ENCODE measurements around the gene AGFG1. TPM values are rescaled to one million over a fixed set of nuclear protein-coding genes. Genes with fewer than 3 reads are reported as not detected.
"Not testable (repeated sequence)": the region's sequence is repeated elsewhere in the genome, so short reads cannot be mapped to it uniquely, and the experiment has no call there.

The AGFG1 gene
- total RNA-seq, 2 experiments from 2014 or later: 153 to 157 TPM

GRCh38 chr2:227597998-227598397, 126.0 kb downstream of the AGFG1 start:
- Mint-ChIP-seq H3K9me3 (no peaks in the 10 kb centered on the region), H3K4me3 (no peak overlapping the region)

GRCh38 chr2:227598835-227599503, 127.0 kb downstream of the AGFG1 start, which contains the start of gene SCYGR2:
Gene SCYGR2 (plus strand): TSS chr2:227598893. CDS start chr2:227598893, 0 bp downstream.
- peaks cover 16% of the 10 kb centered on the region for H3K27me3 Mint-ChIP-seq (ENCODE audit: low read depth)
- H3K4me1 Mint-ChIP-seq (ENCODE audit: low read depth); H3K36me3 Mint-ChIP-seq (ENCODE audit: low read depth); H3K9me3 Mint-ChIP-seq; intact Hi-C loops (cut with micrococcal nuclease); H3K4me3 Mint-ChIP-seq; H3K27ac Mint-ChIP-seq; DNase-seq; CTCF ChIA-PET: not testable (repeated sequence)

More at GRCh38 chr2:227597998-227598397, 126.0 kb downstream of the AGFG1 start:
- peaks cover under 1% of the 10 kb centered on the region for H3K4me1 Mint-ChIP-seq (ENCODE audit: low read depth)
- intact Hi-C loops (cut with micrococcal nuclease): no loop called here
- H3K27ac Mint-ChIP-seq: no peak overlapping the region
- DNase-seq: no peak
- H3K36me3 Mint-ChIP-seq (ENCODE audit: low read depth): no peaks in the 10 kb centered on the region
- CTCF ChIA-PET: no interaction called here
- peaks cover 19% of the 10 kb centered on the region for H3K27me3 Mint-ChIP-seq (ENCODE audit: low read depth)

- Mint-ChIP-seq H3K4me1 (ENCODE audit: low read depth) (no peaks in the 10 kb centered on the region), H3K36me3 (ENCODE audit: low read depth) (no peaks in the 10 kb centered on the region), H3K4me3 (no peak overlapping the region), H3K9me3 (no peaks in the 10 kb centered on the region), H3K27me3 (ENCODE audit: low read depth) (peaks cover 16% of the 10 kb centered on the region), H3K27ac (no peak overlapping the region)
- intact Hi-C loops (cut with micrococcal nuclease): no loop called here
- CTCF ChIA-PET: no interaction called here
- no peak for DNase-seq
These were observed 130.4 kb downstream of the AGFG1 start for GRCh38 chr2:227602358-227602757.

- no peaks in the 10 kb centered on the region for H3K36me3 Mint-ChIP-seq (ENCODE audit: low read depth)
- no peaks in the 10 kb centered on the region for H3K9me3 Mint-ChIP-seq
- peaks cover 14% of the 10 kb centered on the region for H3K4me1 Mint-ChIP-seq (ENCODE audit: low read depth)
- H3K27me3 Mint-ChIP-seq (ENCODE audit: low read depth): peaks cover 31% of the 10 kb centered on the region
- no peak overlapping the region for H3K27ac Mint-ChIP-seq
- intact Hi-C loops (cut with micrococcal nuclease): no loop called here
- H3K4me3 Mint-ChIP-seq: no peak overlapping the region
- CTCF ChIA-PET: no interaction called here
- DNase-seq: no peak
These were observed 134.5 kb downstream of the AGFG1 start for GRCh38 chr2:227606476-227606875.

- Mint-ChIP-seq H3K36me3 (ENCODE audit: low read depth) (no peaks in the 10 kb centered on the region), H3K9me3 (no peaks in the 10 kb centered on the region), H3K27ac (no peak overlapping the region), H3K4me3 (no peak overlapping the region), H3K27me3 (ENCODE audit: low read depth) (peaks cover 34% of the 10 kb centered on the region), H3K4me1 (ENCODE audit: low read depth) (peaks cover 14% of the 10 kb centered on the region)
- CTCF ChIA-PET: interaction anchor here (0.7 to 2.1 kb wide), 4 partner anchors 36 to 201 kb away, joined by 3 to 6 read pairs (median 4); no protein-coding TSS in a partner anchor
- intact Hi-C loops (cut with micrococcal nuclease): no loop called here
- DNase-seq: no peak
These were observed 136.0 kb downstream of the AGFG1 start for GRCh38 chr2:227607941-227608340.

GRCh38 chr2:227608561-227609338, 136.8 kb downstream of the AGFG1 start:
- Mint-ChIP-seq H3K36me3 (ENCODE audit: low read depth) (no peaks in the 10 kb centered on the region), H3K27ac (no peak overlapping the region), H3K9me3 (no peaks in the 10 kb centered on the region), H3K27me3 (ENCODE audit: low read depth) (peaks cover 31% of the 10 kb centered on the region), H3K4me3 (no peak overlapping the region), H3K4me1 (ENCODE audit: low read depth) (peaks cover 14% of the 10 kb centered on the region)
- CTCF ChIA-PET: interaction anchor here (0.6 to 2.1 kb wide), 7 partner anchors 36 to 205 kb away, joined by 3 to 6 read pairs (median 4); no protein-coding TSS in a partner anchor
- peak; percentile 10 for DNase-seq
- intact Hi-C loops (cut with micrococcal nuclease): no loop called here

- Mint-ChIP-seq H3K4me1 (ENCODE audit: low read depth) (peaks cover 14% of the 10 kb centered on the region), H3K27ac (no peak overlapping the region), H3K9me3 (no peaks in the 10 kb centered on the region), H3K27me3 (ENCODE audit: low read depth) (peaks cover 29% of the 10 kb centered on the region), H3K4me3 (no peak overlapping the region), H3K36me3 (ENCODE audit: low read depth) (no peaks in the 10 kb centered on the region)
- no peak for DNase-seq
- CTCF ChIA-PET: interaction anchor here (0.5 to 0.6 kb wide), 2 partner anchors 29 to 209 kb away, joined by 3 to 4 read pairs; no protein-coding TSS in a partner anchor
- intact Hi-C loops (cut with micrococcal nuclease): no loop called here
These were observed 138.2 kb downstream of the AGFG1 start for GRCh38 chr2:227610123-227610522.

Small RNA genes lying within 50 kb of the gene (microRNA-seq; reads per million reads assigned to microRNA genes)
- gene MIR5703 (ENCODE audit: borderline microRNAs expressed, borderline replicate concordance): not detected

Other genes starting within 250 kb of the AGFG1 start
- gene MFF, start 146.9 kb upstream of the AGFG1 start, total RNA-seq: 10 to 100 TPM; 82.1 to 82.2 TPM
- not detected for gene TM4SF20, start 92.8 kb upstream of the AGFG1 start, total RNA-seq
- gene SCYGR1, start 84.2 kb upstream of the AGFG1 start, total RNA-seq: not detected
- gene SCYGR2, start 126.7 kb downstream of the AGFG1 start, total RNA-seq: not detected
- not detected for gene SCYGR3, start 142.7 kb downstream of the AGFG1 start, total RNA-seq
- not detected for gene SCYGR4, start 145.3 kb downstream of the AGFG1 start, total RNA-seq
- not detected for gene SCYGR5, start 194.6 kb downstream of the AGFG1 start, total RNA-seq
- not detected for gene SLC19A3, start 245.9 kb downstream of the AGFG1 start, total RNA-seq

Data from activated naive CD4-positive, alpha-beta T cell treated with anti-CD3 and anti-CD28 coated beads for 36 hours (primary cell).